CD14-positive monocyte (primary cell): Measurements from ENCODE around the gene ANKRD22. TPM values are rescaled to one million over a fixed set of nuclear protein-coding genes. Genes with fewer than 3 reads are reported as not detected.

Experiments used
- DNase-seq, 3 donors: peaks; one replicate each; pipeline ENCODE4 v3.0.0-alpha.2; 2011 to 2022
- H2AFZ ChIP-seq: 2 replicates; pipeline ENCODE4 v1.6.0; 2012; ENCODE audit warnings: mild to moderate bottlenecking, low read depth, low read length, inconsistent platforms; ENCODE audit not compliant: insufficient read depth, poor library complexity, severe bottlenecking
- H3K27ac ChIP-seq, 2 donors: 1 replicate in 1 of 2; 2 replicates in 1 of 2; pipeline ENCODE4 v1.5.1; 2012 to 2013; ENCODE audit warnings: low read length in 2 of 2, control low read depth in 1 of 2, inconsistent platforms in 1 of 2, low read depth in 1 of 2, mild to moderate bottlenecking in 1 of 2
- H3K27me3 ChIP-seq, 2 donors: one replicate each; pipeline versions ENCODE4 v1.6.0 to v1.6.1; 2011 to 2013; ENCODE audit warnings: low read length in 2 of 2; ENCODE audit not compliant: control insufficient read depth in 2 of 2, insufficient read depth in 2 of 2
- H3K36me3 ChIP-seq, 2 donors: replicated peaks in 1 of 2; 1 replicate in 1 of 2; 2 replicates in 1 of 2; pipeline versions ENCODE4 v1.5.1 to v1.6.1; 2012 to 2013; ENCODE audit warnings: low read length in 2 of 2, control low read depth in 1 of 2, inconsistent platforms in 1 of 2, mild to moderate bottlenecking in 1 of 2; ENCODE audit not compliant: insufficient read depth in 2 of 2, control insufficient read depth in 1 of 2
- H3K4me1 ChIP-seq, 2 donors: 1 replicate in 1 of 2; 2 replicates in 1 of 2; pipeline versions ENCODE4 v1.5.1 to v1.6.1; 2012 to 2013; ENCODE audit warnings: low read length in 2 of 2, control low read depth in 1 of 2, inconsistent platforms in 1 of 2, mild to moderate bottlenecking in 1 of 2, moderate library complexity in 1 of 2; ENCODE audit not compliant: insufficient read depth in 2 of 2, control insufficient read depth in 1 of 2
- H3K4me2 ChIP-seq: replicated peaks from 2 replicates; pipeline ENCODE3; 2012; ENCODE audit warnings: low read length, moderate library complexity, mild to moderate bottlenecking; ENCODE audit not compliant: poor library complexity, severe bottlenecking; ENCODE audit errors: extremely low read depth
- H3K4me3 ChIP-seq, 3 experiments: fragments of 200-600 bp in 1 of 3; sonication (generic) in 1 of 3; replicated peaks in 1 of 3; 1 replicate in 2 of 3; 2 replicates in 1 of 3; pipeline ENCODE4 v1.5.1; 2011 to 2013; ENCODE audit warnings: low read length in 3 of 3, mild to moderate bottlenecking in 3 of 3, control low read depth in 2 of 3, low read depth in 2 of 3, inconsistent platforms in 1 of 3, moderate library complexity in 1 of 3
- H3K79me2 ChIP-seq: 2 replicates; pipeline ENCODE4 v1.6.0; 2012; ENCODE audit warnings: mild to moderate bottlenecking, control low read depth, inconsistent platforms, low read length, moderate library complexity; ENCODE audit not compliant: insufficient read depth
- H3K9ac ChIP-seq: 2 replicates; pipeline ENCODE4 v1.6.0; 2017; ENCODE audit warnings: low read length, mild to moderate bottlenecking; ENCODE audit not compliant: insufficient read depth, poor library complexity, severe bottlenecking
- H3K9me3 ChIP-seq, 2 donors: replicated peaks in 1 of 2; 1 replicate in 1 of 2; 2 replicates in 1 of 2; pipeline versions ENCODE4 v1.5.1 to v1.6.1; 2012 to 2013; ENCODE audit warnings: low read length in 2 of 2, control low read depth in 1 of 2; ENCODE audit not compliant: control insufficient read depth in 1 of 2, insufficient read depth in 1 of 2
- H4K20me1 ChIP-seq: 2 replicates; pipeline ENCODE4 v1.6.0; 2012; ENCODE audit warnings: mild to moderate bottlenecking, low read length, control low read depth, moderate library complexity; ENCODE audit not compliant: insufficient read depth
- H3K27ac Mint-ChIP-seq, 7 donors: one replicate each; pipeline ENCODE4 v1.8.0; 2020; ENCODE audit warnings: mild to moderate bottlenecking in 7 of 7, mixed read lengths in 7 of 7, moderate library complexity in 6 of 7, inconsistent platforms in 2 of 7
- H3K27me3 Mint-ChIP-seq, 3 donors: one replicate each; pipeline ENCODE4 v1.8.0; 2021 to 2022; ENCODE audit warnings: low read depth in 3 of 3, mild to moderate bottlenecking in 3 of 3, mixed read lengths in 3 of 3, moderate library complexity in 3 of 3, inconsistent platforms in 1 of 3
- H3K36me3 Mint-ChIP-seq, 2 donors: one replicate each; pipeline ENCODE4 v1.8.0; 2020; ENCODE audit warnings: mixed read lengths in 2 of 2, inconsistent platforms in 1 of 2, mild to moderate bottlenecking in 1 of 2
- H3K4me1 Mint-ChIP-seq: one replicate; pipeline ENCODE4 v1.8.0; 2020; ENCODE audit warnings: mild to moderate bottlenecking, mixed read lengths
- H3K4me3 Mint-ChIP-seq, 2 donors: one replicate each; pipeline ENCODE4 v1.8.0; 2020; ENCODE audit warnings: mild to moderate bottlenecking in 2 of 2, mixed read lengths in 2 of 2, moderate library complexity in 1 of 2
- H3K9me3 Mint-ChIP-seq, 7 donors: one replicate each; pipeline ENCODE4 v1.8.0; 2020 to 2022; ENCODE audit warnings: mixed read lengths in 7 of 7, mild to moderate bottlenecking in 6 of 7, moderate library complexity in 6 of 7, inconsistent platforms in 2 of 7
- WGBS: methylation state at CpG from one replicate; pipeline ENCODE4 v1.1.5; 2013; ENCODE audit warnings: missing lambda C conversion rate; ENCODE audit not compliant: insufficient coverage; 5-methylcytosine and 5-hydroxymethylcytosine counted together
- intact Hi-C, 2 donors: fragments of 100-400 bp; cut with micrococcal nuclease; formaldehyde crosslinking; loops; one replicate each; pipeline versions ENCODE4 v1.15.0 to v1.15.1; 2023
- polyA plus RNA-seq, 3 donors: library from polyadenylated mRNA; depleted of rRNA in 1 of 3; unstranded in 2 of 3; stranded (reverse) in 1 of 3; fragments of 300-500 nt in 2 of 3; fragments of >200 nt in 1 of 3; fragmentation: Illumina TruSeq in 2 of 3; gene quantifications; 1 replicate in 2 of 3; 2 replicates in 1 of 3; pipeline ENCODE4 v1.2.3, GENCODE V29; 2012 to 2021
- TF ChIP-seq, protein P1 (sequence below): fragments of 200-600 bp; IDR thresholded peaks from one replicate; pipeline ENCODE4 v1.8.0; 2022; ENCODE audit warnings: antibody characterized with exemption, mild to moderate bottlenecking

Gene ANKRD22
- polyA plus RNA-seq, 3 donors: 2.7 to 3.5 (median 3.2) TPM

DNA sequence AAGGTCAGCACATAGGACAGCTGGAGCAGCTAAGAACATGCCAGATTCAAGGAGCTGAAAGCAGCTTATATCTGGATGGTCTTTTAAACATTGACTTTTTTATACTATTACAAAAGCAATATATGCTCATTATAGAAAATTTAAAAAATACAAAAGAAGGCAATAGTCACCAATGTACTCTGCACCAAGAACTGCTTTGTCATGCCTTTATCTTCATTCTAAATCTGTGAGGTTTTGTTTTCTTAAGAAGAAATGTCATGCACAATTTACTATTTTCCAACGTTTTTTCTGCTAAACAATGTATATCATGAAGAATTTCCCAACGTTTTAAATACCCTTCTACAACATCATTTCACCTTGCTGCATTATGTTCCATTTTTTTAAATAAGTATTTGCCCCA, 46.3 kb downstream of the ANKRD22 start:
- no peak overlapping the region for H3K4me3 Mint-ChIP-seq
- H3K9me3 Mint-ChIP-seq: peaks cover 0 to 5% (median 0%) of the 10 kb centered on the region in 7 donors
- H3K4me2 ChIP-seq: no peak overlapping the region
- H3K27ac ChIP-seq: no peak overlapping the region
- no peak overlapping the region for H3K27ac Mint-ChIP-seq
- WGBS: no CpG with 5 or more reads among the region's 2 CpGs
- H3K9ac ChIP-seq: no peak overlapping the region
- H3K36me3 ChIP-seq: no peaks in the 10 kb centered on the region
- H3K36me3 Mint-ChIP-seq: no peaks in the 10 kb centered on the region
- TF ChIP-seq, protein P1, sequence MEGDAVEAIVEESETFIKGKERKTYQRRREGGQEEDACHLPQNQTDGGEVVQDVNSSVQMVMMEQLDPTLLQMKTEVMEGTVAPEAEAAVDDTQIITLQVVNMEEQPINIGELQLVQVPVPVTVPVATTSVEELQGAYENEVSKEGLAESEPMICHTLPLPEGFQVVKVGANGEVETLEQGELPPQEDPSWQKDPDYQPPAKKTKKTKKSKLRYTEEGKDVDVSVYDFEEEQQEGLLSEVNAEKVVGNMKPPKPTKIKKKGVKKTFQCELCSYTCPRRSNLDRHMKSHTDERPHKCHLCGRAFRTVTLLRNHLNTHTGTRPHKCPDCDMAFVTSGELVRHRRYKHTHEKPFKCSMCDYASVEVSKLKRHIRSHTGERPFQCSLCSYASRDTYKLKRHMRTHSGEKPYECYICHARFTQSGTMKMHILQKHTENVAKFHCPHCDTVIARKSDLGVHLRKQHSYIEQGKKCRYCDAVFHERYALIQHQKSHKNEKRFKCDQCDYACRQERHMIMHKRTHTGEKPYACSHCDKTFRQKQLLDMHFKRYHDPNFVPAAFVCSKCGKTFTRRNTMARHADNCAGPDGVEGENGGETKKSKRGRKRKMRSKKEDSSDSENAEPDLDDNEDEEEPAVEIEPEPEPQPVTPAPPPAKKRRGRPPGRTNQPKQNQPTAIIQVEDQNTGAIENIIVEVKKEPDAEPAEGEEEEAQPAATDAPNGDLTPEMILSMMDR: no peak
- no peaks in the 10 kb centered on the region for H3K9me3 ChIP-seq
- no peak overlapping the region for H3K4me3 ChIP-seq
- no peaks in the 10 kb centered on the region for H3K79me2 ChIP-seq
- H3K27me3 Mint-ChIP-seq: peaks cover 0 to 5% (median 1%) of the 10 kb centered on the region in 3 donors
- intact Hi-C loops: loop anchor here in 1 of 2 donors (10.0 kb wide), 1 partner anchor 241 kb away; no protein-coding TSS in a partner anchor
- no peaks in the 10 kb centered on the region for H4K20me1 ChIP-seq
- H3K4me1 ChIP-seq: no peaks in the 10 kb centered on the region
- H3K4me1 Mint-ChIP-seq: peaks cover 4% of the 10 kb centered on the region
- H3K27me3 ChIP-seq: peaks cover 0 to 3% of the 10 kb centered on the region in 2 donors
- no peak for DNase-seq
- no peak overlapping the region for H2AFZ ChIP-seq

DNA sequence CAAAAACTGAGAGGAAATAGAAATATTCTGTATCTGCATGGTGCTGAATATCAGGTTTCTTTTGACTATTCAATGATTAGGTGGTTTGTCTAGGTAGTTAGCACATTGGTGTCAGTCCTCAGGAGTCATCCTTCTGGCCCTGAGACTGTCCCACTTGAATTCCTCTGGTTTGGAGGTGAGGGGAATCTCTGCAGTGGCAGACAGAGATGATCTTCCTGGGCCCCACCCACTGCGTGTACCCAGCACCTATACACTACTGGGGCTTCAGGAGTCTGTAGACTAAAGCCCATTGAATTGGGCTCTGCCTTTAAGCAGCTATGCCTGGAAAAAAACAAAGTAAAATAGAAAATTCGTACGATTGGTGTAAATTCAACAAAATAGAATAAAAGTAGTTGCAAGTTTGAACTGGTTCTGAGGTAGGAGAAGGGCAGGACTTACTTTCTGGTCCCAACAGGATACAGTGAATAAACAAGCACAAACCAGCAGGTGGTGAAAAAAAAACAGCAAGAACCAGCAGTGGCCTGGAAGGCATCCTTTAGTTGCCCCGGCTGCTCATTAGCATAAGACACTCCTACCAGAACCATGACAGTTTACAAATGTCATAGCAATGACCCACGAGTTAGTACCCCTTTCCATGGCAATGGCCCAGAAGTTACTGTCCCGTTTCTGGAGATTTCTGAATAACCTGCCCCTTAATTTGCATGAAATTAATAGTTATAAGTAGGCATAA, 47.4 kb downstream of the ANKRD22 start:
- Mint-ChIP-seq H3K36me3 (no peaks in the 10 kb centered on the region), H3K27ac (no peak overlapping the region), H3K27me3 (peaks cover 5 to 10% (median 5%) of the 10 kb centered on the region in 3 donors), H3K4me1 (no peaks in the 10 kb centered on the region), H3K4me3 (no peak overlapping the region), H3K9me3 (peaks cover 0 to 3% (median 0%) of the 10 kb centered on the region in 7 donors)
- no peak overlapping the region for H3K4me2 ChIP-seq
- H3K9me3 ChIP-seq: no peaks in the 10 kb centered on the region
- no peaks in the 10 kb centered on the region for H3K36me3 ChIP-seq
- intact Hi-C loops: loop anchor here in 1 of 2 donors (10.0 kb wide), 1 partner anchor 239 kb away; no protein-coding TSS in a partner anchor
- peaks cover 0 to 3% of the 10 kb centered on the region in 2 donors for H3K27me3 ChIP-seq
- 100% methylated on average over 3 of the region's 6 CpGs for WGBS
- DNase-seq: no peak
- no peaks in the 10 kb centered on the region for H3K4me1 ChIP-seq
- H4K20me1 ChIP-seq: no peaks in the 10 kb centered on the region
- no peak overlapping the region for H3K9ac ChIP-seq
- no peaks in the 10 kb centered on the region for H3K79me2 ChIP-seq
- TF ChIP-seq, protein P1: no peak
- no peak overlapping the region for H3K4me3 ChIP-seq
- no peak overlapping the region for H2AFZ ChIP-seq
- no peak overlapping the region for H3K27ac ChIP-seq
